OCI-M2 (cell line): ENCODE measurements around the gene C12orf43.
"Not testable (repeated sequence)": the region's sequence is repeated elsewhere in the genome, so short reads cannot be mapped to it uniquely, and the experiment has no call there.

Experiments
- DNase-seq: peaks from one replicate; lab custom pipeline; 2025; ENCODE audit not compliant: unreplicated experiment; lab: John Stamatoyannopoulos, UW

Gene C12orf43

GRCh38 chr12:121015825-121016766 is at the start of gene C12orf43:
TSS of gene C12orf43 (minus strand) at chr12:121016487. CDS start at chr12:121016474, 13 bp downstream.
- peak; percentile 57 for DNase-seq

GRCh38 chr12:121065345-121065744 is 49.1 kb upstream of the C12orf43 start:
- no peak for DNase-seq

- not testable (repeated sequence) for DNase-seq
Observed at GRCh38 chr12:121064586-121064985, 48.3 kb upstream of the C12orf43 start.

GRCh38 chr12:121064116-121064515 is 47.8 kb upstream of the C12orf43 start:
- DNase-seq, result no peak

- DNase-seq, result no peak
Observed at GRCh38 chr12:121062391-121063045, 46.2 kb upstream of the C12orf43 start.

GRCh38 chr12:121061831-121062230 is 45.5 kb upstream of the C12orf43 start:
- DNase-seq, result no peak

- no peak for DNase-seq
Observed at GRCh38 chr12:121060149-121061001, 44.1 kb upstream of the C12orf43 start.

GRCh38 chr12:121059031-121059898 is 43.0 kb upstream of the C12orf43 start:
- DNase-seq, result no peak

- no peak for DNase-seq
Observed at GRCh38 chr12:121057794-121058193, 41.5 kb upstream of the C12orf43 start.

- no peak for DNase-seq
Observed at GRCh38 chr12:121053706-121054105, 37.4 kb upstream of the C12orf43 start.

GRCh38 chr12:121050725-121051124 is 34.4 kb upstream of the C12orf43 start:
- DNase-seq, result no peak

GRCh38 chr12:121048442-121048841 is 32.2 kb upstream of the C12orf43 start:
- no peak for DNase-seq

- not testable (repeated sequence) for DNase-seq
Observed at GRCh38 chr12:121047400-121047799, 31.1 kb upstream of the C12orf43 start.

GRCh38 chr12:121043067-121043466 is 26.8 kb upstream of the C12orf43 start:
- DNase-seq, result no peak

- DNase-seq, result no peak
Observed at GRCh38 chr12:121038861-121039668, 22.8 kb upstream of the C12orf43 start, which contains the start of gene OASL. TSS of gene OASL (minus strand) at chr12:121039246. CDS start at chr12:121038971, 275 bp downstream.

GRCh38 chr12:121036810-121037326 is 20.6 kb upstream of the C12orf43 start:
- no peak for DNase-seq

- DNase-seq, result no peak
Observed at GRCh38 chr12:121034616-121035305, 18.5 kb upstream of the C12orf43 start.

GRCh38 chr12:121033625-121034349 is 17.5 kb upstream of the C12orf43 start:
- DNase-seq, result no peak
